ENCODE results near the gene HARBI1.
A peak's percentile ranks its signal among the peaks of the same experiment; 100 is the strongest.
"Not testable (repeated sequence)": the region's sequence is repeated elsewhere in the genome, so short reads cannot be mapped to it uniquely, and the experiment has no call there.

The HARBI1 gene

GRCh38 chr11:46594785-46595184, 22.2 kb downstream of the HARBI1 start:
- DNase-seq, result no peak

- no peak for DNase-seq
These were observed 22.7 kb downstream of the HARBI1 start for GRCh38 chr11:46594374-46594700.

- DNase-seq, result peak; percentile 81
These were observed 23.3 kb downstream of the HARBI1 start, which contains the start of gene AMBRA1 for GRCh38 chr11:46593550-46594373. Gene AMBRA1 (minus strand): TSS chr11:46594023. CDS start chr11:46548380, 45,643 bp downstream.

GRCh38 chr11:46590740-46591605, 26.1 kb downstream of the HARBI1 start:
- DNase-seq, result no peak

GRCh38 chr11:46588915-46589314, 28.1 kb downstream of the HARBI1 start:
- no peak for DNase-seq

- no peak for DNase-seq
These were observed 28.9 kb downstream of the HARBI1 start for GRCh38 chr11:46588131-46588530.

GRCh38 chr11:46583513-46583912, 33.5 kb downstream of the HARBI1 start:
- not testable (repeated sequence) for DNase-seq

- DNase-seq, result no peak
These were observed 34.4 kb downstream of the HARBI1 start for GRCh38 chr11:46582588-46582987.

- no peak for DNase-seq
These were observed 40.0 kb downstream of the HARBI1 start for GRCh38 chr11:46577058-46577457.

GRCh38 chr11:46574656-46575055, 42.4 kb downstream of the HARBI1 start:
- DNase-seq, result no peak

GRCh38 chr11:46570790-46571398, 46.1 kb downstream of the HARBI1 start:
- no peak for DNase-seq

GRCh38 chr11:46565232-46565840, 51.7 kb downstream of the HARBI1 start:
- DNase-seq, result no peak

- DNase-seq, result no peak
These were observed 52.6 kb downstream of the HARBI1 start for GRCh38 chr11:46564459-46564858.

GRCh38 chr11:46562527-46562926, 54.5 kb downstream of the HARBI1 start:
- no peak for DNase-seq

- no peak for DNase-seq
These were observed 56.6 kb downstream of the HARBI1 start for GRCh38 chr11:46560300-46560991.

- no peak for DNase-seq
These were observed 57.2 kb downstream of the HARBI1 start for GRCh38 chr11:46559815-46560214.

- DNase-seq, result no peak
These were observed 59.3 kb downstream of the HARBI1 start for GRCh38 chr11:46557684-46558151.

GRCh38 chr11:46555267-46556054, 61.6 kb downstream of the HARBI1 start:
- no peak for DNase-seq

- no peak for DNase-seq
These were observed 62.5 kb downstream of the HARBI1 start for GRCh38 chr11:46554213-46555147.

- DNase-seq, result no peak
These were observed 63.2 kb downstream of the HARBI1 start for GRCh38 chr11:46553814-46554212.
